Measurements from ENCODE around the gene KCNK3. TPM values are rescaled to one million over a fixed set of nuclear protein-coding genes. Genes with fewer than 3 reads are reported as not detected.
"Not testable (repeated sequence)": the region's sequence is repeated elsewhere in the genome, so short reads cannot be mapped to it uniquely, and the experiment has no call there.

Gene KCNK3
- total RNA-seq, 1 donor from 2014 or later, result 9.1 TPM

DNA sequence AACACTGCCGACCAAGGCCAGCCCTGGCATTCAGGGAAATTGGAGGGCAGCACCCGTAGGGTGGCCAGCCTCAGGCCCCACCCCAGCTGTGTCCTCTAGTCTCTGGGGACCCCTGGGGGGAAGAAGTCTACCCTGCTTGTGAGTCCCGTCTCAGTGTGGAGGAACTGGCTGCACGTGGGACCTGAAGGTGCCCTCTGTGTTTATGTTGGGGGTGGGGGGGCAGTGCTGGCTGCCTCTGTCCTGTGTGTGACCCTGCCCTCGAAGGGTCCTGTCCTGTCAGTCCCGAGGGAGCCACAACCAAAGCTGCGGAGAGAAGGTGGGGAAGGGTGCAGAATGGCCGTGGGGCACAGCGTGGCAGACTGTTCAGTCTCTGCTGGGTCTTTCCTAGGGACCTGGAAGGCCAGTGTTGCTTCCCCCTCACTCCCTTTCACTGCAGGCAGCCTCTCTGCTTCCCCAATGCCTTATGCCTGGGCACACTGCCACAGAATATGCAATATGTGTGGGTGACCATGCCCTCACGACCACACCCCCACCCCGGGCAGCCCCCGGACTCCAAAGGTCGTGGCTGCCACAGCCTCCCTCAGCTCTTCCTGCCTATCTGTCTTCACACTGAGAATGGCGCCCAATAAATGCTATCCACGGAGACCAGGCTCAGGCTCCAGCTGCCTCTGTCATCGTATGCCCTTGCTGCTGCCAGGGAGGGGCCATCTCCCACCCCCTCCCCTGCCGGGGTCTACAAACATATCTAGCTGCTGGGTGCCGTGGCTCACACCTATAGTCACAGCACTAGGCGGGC, 38.2 kb downstream of the KCNK3 start:
- DNase-seq (ENCODE audit: low spot score), result no peak

DNA sequence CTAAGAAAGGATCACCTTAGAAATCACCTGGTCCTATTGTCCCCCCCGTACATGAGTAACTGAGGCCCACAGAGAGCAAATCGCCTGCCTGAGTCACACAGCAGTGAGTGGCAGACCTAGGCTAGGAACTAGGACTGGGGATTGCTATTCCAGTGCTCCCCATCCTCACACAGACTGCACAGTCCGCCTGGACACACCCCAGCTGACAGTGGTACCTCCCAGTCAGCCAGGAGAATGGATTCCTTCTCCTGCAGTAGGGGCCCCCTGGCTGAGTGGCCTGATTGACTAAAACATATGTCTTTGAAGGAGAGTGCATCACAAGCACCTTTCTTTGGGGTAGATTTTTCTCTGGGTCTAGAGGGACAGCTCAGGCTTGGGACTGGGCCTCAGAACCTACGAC, 39.2 kb downstream of the KCNK3 start:
- no peak for DNase-seq (ENCODE audit: low spot score)

DNA sequence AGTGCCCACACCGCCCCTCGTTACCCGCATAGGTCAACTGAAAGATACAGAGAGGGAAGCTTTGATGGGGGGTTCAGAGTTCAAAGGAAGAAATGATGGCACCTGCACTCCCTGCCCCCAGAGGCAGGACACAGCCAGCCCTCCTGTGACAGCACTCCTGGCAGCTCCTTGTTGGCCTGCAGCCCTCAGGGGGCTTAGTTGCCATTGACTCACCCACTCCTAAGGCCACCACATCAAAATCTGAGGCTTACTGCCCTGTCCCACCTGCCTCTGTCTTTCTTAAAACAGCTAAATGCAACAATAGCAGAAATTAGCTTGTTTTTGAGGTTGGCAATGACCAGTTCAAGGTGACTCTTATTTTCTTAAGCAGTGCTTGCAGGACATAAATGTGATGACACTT, 39.9 kb downstream of the KCNK3 start:
- no peak for DNase-seq (ENCODE audit: low spot score)

DNA sequence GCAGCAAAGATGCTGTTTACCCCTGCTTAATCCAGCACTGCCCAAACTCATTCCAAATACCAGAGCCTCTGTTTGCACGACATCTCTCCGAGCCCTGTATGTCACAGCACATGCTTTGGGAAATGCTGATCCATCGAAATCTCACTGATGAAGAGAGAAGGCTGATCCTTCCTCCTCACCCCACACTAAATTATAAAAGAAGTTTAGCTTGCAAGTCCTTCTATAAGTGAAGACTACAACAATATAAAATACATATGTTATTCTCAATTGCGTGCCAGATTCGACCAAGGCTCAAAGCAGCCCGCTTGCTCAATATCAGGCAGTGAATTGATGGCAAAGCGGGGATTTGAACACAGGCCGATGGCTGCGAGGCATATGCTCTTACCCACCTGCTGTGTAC, 40.9 kb downstream of the KCNK3 start:
- DNase-seq (ENCODE audit: low spot score), result no peak

DNA sequence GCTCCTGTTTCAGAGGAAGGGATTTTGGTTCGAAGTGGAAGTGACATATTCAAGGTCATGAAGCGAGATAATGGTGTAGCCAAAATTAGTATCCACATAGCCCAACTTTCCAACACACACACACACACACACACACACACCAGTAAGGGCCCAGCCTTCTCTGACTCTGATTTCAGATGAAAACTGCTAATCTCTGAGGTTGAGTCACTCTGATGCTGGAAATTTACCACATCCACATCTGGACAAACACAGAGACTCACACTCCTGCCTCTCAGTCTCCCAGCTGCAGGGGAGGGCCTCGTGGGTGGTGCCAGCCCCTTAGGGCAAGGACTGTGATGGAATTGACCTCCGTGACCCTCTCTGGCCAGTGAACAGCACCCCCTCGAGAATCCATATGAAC, 42.6 kb downstream of the KCNK3 start:
- DNase-seq (ENCODE audit: low spot score), result no peak

DNA sequence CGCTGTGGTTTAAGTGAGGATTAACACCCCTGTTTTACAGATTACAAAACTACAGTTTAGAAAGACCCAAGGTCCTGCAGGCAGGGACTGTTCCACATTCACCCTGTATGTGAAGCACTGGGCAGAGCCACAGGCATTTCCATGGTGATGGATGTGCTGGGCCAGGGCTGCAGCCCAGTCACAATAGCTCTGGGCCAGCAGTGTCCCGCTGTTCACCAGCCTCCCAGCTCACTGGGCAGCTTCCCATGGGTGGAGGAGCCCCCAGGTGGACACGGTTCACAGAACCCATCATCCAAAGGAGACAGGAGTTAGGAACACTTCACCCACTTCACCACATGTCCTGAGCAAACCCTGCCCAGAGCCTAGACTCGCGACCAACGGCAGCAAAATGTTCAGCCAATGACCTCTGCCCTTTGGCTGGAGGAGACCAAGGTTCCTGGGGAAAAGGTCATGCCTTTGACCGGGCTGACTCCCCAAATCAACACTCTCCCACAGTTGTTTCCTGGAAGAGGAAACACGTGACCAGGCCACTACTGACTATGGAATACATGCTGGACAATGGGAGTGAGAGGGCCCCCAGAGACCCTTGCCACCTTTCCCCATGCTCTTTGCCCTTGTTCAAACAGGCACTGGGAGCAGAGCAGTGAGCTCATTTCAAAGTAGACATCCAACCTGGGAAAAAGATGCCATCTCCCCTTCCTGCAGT, 43.5 kb downstream of the KCNK3 start:
- no peak for DNase-seq (ENCODE audit: low spot score)

DNA sequence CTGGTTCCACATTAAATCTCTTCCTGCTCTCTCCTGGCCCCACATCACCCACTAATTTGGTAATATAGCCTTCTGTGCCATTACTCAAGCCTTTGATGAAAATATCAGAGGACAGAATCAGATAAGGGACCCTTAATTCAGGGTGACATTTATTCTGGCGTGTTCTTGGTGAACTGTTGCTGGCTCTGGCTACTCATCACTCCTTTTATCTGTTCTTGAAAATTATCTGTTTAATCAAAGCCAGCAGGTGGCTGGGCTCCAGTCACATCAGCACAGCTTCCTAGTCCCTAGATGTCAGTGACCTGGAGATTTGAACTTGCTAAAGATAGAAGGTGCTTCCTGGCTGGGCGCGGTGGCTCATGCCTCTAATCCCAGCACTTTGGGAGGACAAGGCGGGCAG, 44.7 kb downstream of the KCNK3 start:
- no peak for DNase-seq (ENCODE audit: low spot score)

DNA sequence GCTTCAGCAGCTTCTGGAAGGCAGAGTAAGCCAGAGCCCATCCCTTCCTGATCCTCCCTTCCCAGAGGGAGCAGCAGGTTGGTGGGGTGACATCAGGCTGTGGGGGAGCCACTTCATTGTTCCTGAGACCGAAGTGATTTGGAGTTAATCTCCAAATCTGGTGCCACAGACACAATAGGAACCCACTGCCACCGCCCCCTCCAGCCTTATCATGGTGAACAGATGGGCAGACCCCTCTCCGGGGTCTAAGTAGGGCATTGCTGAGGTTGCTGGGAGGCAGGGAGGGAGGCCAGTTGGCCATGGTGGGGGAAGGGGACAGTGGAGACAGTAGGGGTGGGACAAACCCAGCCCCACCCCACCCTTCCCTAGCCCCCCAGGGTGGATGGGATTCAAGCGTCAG, 46.0 kb downstream of the KCNK3 start:
- no peak for DNase-seq (ENCODE audit: low spot score)

DNA sequence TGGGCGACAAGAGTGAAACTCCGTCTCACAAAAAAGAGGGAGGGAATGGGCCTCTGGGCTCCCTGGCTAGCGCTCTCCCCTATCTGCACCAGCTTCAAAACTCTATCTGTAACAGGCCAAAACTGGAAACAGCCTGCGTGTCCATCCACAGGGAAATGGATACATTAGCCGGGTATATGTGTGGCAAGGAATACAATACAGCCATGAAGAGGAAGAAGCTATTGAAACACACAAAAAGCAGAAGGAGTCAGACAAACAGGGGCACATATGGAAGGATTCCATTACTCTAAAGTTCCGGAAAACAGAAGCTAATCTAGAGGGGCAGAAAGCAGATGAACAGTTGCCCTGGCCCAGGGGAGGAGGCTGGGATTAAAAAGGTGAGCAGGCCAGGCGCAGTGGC, 47.0 kb downstream of the KCNK3 start:
- DNase-seq (ENCODE audit: low spot score), result no peak

DNA sequence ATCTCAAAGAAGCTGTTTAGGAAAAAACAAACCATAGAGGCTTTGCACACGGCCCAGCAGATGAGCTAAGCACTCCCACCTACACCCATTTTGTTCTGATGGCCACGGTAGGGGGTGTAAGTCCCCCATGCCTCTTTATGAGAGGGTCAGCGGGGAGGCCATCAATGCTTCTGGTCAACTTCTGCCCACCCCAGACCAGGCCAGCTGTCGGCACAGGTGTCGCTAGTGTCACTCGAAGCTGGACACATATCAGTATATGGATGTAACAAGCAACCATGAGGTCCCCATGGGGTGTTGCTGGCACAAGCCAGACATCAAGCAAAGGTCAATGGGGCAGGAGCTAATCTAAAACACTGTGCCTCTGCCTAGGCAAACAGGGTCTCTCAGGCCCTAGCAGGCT, 47.8 kb downstream of the KCNK3 start:
- DNase-seq (ENCODE audit: low spot score), result no peak

DNA sequence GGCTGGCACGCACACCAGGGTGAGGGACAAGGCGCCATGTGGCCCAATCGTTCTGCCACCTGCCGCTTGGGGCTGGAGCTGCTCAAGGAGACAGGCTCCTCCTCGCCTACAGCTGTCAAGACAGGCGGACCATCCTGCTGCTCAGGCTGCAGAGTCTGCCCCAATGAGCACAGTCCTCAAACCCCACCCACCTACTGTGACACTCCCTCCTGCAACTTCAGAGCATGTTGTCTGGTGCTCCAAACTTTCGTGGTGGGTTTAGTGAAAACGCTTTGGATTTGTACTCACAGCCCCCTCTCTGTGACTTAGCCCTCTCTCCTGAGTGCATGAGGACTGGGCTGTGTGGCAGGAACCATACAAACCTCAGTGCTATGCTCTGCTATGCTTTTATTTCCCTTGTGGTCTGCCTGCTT, 48.4 kb downstream of the KCNK3 start:
- DNase-seq (ENCODE audit: low spot score), result no peak

DNA sequence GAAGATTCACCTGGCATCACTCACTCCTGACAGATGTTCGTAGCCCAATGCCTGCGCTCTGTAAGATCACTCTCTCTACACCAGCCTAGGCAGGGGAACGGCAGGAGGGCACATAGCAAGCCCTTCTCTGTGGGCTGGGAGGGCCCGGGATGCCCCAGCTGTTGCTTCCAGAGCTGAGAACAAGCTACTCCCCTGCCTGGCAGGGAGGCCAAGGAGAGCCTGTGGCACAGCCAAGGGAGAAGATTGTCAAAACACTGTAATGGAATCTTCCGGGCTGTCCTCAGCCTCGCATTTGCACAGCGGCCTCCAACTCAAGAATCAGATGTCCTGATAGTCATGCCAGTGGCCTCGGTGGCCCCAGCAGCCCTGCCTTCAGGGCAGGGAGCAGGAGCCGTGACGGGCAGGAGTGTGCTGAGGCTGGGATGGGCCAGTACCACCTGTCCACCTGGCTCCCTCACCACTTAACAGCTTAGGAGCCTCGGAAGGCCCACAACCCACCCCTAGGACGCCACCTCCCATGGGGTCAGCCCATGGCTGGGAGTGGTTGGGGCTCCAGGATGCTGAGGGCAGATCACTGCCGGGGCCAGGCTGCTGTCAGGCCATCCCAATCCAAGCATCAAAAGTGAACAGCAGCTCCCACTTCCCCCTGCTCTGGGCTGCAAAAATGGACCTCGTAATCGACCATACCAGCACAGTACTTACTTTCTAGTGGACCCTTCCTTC, 49.7 kb downstream of the KCNK3 start:
- no peak for DNase-seq (ENCODE audit: low spot score)

DNA sequence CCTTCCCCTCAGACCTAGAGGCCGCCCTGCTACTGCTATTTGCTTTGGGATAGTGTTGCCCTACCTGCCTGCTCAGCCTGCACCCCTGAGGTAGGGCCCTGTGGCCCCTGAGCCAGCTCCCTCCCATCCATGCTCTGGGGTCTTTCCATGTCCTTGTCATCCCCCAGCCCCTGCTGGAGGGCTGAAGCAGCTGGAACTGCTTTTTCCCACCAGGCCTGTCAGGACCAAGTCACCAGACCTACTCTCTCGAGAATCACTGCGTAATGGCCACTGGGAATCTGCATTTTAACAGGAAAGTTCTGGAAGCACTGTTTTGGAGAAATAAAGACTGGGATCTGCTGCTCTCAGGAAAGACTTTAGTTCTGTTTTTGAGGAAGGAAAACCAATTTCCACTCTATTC, 51.3 kb downstream of the KCNK3 start:
- DNase-seq (ENCODE audit: low spot score), result no peak

DNA sequence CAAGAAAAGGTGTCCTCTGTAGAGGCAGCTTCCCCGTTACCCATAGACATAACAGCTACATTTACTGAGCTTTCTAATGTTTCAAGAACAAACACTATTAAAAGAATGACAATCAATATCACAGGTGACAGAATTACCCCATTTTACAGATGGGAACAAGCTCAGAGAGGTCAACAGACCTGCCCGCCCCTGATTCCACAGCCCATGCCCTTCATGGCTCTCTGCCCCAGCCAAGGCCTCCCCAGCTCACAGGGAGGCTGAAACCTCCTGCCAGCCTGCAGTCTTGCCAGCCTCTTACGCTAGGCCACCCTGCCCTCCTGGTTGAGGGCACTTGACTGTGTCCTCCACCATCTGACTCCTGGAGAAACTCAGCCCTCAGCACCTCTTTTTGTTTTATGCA, 52.4 kb downstream of the KCNK3 start:
- DNase-seq (ENCODE audit: low spot score), result no peak

DNA sequence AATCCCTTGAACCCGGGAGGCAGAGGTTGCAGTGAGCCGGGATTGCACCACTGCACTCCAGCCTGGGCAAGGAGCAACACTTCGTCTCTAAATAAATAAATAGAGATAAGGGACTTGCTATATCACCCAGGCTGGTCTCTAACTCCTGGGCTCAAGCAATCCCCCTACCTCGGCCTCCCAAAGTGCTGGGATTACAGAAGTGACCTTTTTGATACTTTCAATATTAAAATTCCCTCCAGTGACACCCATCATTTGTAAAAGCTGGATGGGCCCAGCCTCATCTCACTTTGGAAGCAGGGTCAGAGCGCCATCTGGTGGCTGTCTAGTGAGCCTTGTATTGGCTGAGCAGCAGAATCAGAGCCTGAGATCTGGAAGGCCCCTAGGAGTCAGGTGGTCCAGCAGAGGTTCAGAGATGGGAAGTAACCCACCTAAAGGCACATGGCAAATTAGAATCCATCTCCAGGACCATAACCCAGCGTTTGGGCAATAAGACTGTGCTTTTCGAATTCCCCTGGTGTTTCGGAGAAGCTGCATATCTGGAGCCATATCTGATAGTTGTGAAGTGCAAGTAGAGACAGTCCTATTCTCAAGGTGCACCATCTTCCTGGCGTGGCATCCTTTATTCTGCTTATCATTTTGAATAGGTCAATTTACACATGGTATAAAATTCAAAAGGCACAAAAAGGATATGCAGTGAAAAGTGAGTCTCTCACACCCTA, 53.2 kb downstream of the KCNK3 start:
- peak; percentile 84 for DNase-seq (ENCODE audit: low spot score)

DNA sequence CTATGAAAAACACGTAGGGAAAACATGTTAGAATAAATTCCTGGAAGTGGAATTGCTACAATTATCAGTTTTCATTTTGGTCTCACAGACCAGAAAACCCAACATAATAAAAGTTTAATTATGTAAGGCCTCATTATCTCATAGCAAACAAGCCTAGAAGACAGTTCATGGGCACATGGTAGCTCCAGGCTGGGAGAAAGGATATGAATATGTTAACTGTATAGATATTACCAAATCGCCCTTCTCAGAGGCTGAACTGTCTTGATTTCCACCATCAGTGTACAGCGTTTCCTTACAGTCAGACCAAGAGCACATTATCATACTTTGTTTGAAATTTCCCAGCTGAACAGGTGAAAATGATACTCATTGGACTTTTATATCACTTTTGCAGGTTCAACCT, 54.4 kb downstream of the KCNK3 start:
- no peak for DNase-seq (ENCODE audit: low spot score)

DNA sequence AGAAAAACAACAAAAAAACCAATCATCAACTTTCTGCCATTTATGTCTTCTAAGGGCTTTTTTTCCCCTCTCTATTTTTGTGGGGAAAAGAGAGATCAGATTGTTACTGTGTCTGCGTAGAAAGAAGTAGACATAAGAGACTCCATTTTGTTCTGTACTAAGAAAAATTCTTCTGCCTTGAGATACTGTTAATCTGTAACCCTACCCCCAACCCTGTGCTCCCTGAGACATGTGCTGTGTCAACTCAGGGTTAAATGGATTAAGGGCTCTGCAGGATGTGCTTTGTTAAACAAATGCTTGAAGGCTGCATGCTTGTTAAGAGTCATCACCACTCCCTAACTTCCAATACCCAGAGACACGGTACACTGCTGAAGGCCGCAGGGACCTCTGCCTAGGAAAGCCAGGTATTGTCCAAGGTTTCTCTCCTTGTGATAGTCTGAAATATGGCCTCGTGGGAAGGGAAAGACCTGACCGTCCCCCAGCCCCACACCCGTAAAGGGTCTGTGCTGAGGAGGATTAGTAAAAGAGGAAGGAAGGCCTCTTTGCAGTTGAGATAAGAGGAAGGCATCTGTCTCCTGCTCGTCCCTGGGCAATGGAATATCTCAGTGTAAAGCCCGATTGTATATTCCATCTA, 57.4 kb downstream of the KCNK3 start:
- not testable (repeated sequence) for DNase-seq (ENCODE audit: low spot score)

DNA sequence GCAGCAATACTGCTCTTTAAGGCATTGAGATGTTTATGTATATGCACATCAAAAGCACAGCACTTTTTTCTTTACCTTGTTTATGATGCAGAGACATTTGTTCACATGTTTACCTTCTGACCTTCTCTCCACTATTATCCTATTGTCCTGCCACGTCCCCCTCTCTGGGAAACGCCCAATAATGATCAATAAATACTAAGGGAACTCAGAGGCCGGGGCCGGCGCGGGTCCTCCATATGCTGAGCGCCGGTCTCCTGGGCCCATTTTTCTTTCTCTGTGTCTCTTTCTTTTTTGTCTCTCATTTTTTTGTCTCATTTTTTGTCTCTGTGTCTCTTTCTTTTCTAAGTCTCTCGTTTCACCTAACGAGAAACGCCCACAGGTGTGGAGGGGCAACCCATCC, 57.9 kb downstream of the KCNK3 start:
- not testable (repeated sequence) for DNase-seq (ENCODE audit: low spot score)

DNA sequence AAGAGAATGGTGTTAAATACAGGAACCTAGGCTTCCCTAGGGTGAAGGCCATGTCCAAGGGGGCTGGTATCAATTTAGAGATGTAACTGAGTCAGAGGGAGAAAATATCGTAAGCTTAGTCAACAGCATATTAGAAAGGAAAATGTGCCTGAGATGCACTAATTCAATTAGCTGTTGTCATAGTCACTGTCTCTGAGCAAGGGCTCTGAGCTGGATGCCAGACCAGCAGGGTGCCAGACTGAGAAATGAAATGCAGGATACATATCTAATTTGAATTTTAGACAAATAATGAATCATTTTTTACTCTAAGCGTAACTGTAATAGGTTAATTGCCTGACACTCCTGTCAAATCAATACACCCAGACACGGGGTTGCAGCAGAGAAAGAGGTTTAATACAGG, 60.1 kb downstream of the KCNK3 start:
- no peak for DNase-seq (ENCODE audit: low spot score)

DNA sequence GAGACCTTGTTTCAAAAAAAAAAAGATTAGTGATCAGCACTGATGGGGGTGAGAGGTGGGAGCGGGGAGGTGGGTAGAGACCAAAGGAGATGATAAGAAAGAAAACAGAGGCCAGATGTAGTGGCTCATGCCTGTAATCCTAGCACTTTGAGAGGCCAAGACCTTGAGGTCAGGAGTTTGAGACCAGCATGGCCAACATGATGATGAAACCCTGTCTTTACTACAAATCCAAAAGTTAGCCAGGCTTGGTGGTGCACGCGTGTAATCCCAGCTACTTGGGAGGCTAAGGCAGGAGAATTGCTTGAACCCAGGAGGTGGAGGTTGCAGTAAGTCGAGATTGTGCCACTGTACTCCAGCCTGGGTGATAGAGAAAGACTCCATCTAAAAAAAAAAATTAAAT, 62.0 kb downstream of the KCNK3 start:
- DNase-seq (ENCODE audit: low spot score), result no peak

DNA sequence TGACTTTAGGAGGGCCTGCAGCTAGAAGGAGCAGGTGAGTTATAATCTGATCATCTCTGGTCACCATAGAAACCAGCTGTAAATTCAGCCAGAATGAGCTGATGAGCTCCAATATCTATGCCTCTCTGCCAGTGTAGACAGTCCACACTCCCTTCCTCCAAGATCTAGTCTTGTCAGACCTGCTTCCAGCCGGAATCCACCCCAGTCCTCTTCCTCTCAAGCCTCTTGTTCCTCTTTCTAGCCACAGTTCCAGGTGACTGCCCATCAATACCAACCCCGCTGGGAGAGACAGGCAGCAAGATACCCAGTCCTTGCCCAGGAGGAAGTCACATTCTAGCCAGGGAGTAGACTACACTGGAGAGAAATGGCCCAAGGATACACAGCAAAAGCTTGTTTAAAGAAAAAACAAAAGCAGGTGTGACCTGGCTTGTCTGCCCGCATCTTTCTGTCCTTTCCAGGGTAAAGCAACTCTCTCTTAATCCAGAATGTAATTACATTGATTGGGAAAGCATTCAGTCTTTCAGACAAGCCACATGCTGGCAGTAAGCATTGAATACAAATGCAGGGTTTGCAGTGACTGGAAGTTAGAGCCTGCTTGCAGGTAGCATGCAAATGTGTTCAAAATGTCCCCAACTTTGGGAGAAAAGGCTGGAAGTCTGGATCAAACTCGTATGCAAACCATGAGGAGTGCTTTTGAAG, 62.6 kb downstream of the KCNK3 start:
- DNase-seq (ENCODE audit: low spot score), result no peak

All from mucosa of gallbladder (tissue), 1 donor.